Measurements from ENCODE around the gene SAMSN1.

- TF ChIP-seq CTCF (IDR thresholded peaks at IDR 0.05) (no peak), POLR2A (IDR thresholded peaks at IDR 0.05) (no peak)
Measured at GRCh38 chr21:14453339-14454015, 92.6 kb downstream of the SAMSN1 start.

All from right lobe of liver (tissue), 4 donors.